Gastroesophageal sphincter (tissue), 4 donors: ENCODE data around the gene THYN1. TPM values are rescaled to one million over a fixed set of nuclear protein-coding genes. Genes with fewer than 3 reads are reported as not detected.
A peak's percentile ranks its signal among the peaks of the same experiment; 100 is the strongest.

Experiments used
- ATAC-seq: fragments of 150-250 bp; one replicate; pipeline ENCODE4 v1.9.1; 2016; ENCODE audit warnings: mild to moderate bottlenecking, moderate library complexity
- H3K27ac ChIP-seq, 4 donors: fragments of 200-600 bp; sonication (generic) in 3 of 4; 1 replicate in 3 of 4; 2 replicates in 1 of 4; pipeline ENCODE4 v1.5.1; 2016 to 2019
- H3K27me3 ChIP-seq: fragments of 200-600 bp; sonication (generic); one replicate; pipeline ENCODE4 v1.5.1; 2019
- H3K36me3 ChIP-seq, 2 donors: fragments of 200-600 bp; sonication (generic); one replicate each; pipeline ENCODE4 v1.5.1; 2019; ENCODE audit warnings: control low read depth in 1 of 2
- H3K4me1 ChIP-seq, 3 donors: fragments of 200-600 bp; sonication (generic); 1 replicate in 2 of 3; 2 replicates in 1 of 3; pipeline ENCODE4 v1.5.1; 2016 to 2019; ENCODE audit warnings: control low read depth in 2 of 3
- H3K4me3 ChIP-seq, 2 donors: fragments of 200-600 bp; sonication (generic); one replicate each; pipeline ENCODE4 v1.5.1; 2019; ENCODE audit warnings: mild to moderate bottlenecking in 1 of 2, moderate library complexity in 1 of 2
- H3K9me3 ChIP-seq, 3 donors: fragments of 200-600 bp; sonication (generic); one replicate each; pipeline ENCODE4 v1.5.1; 2017 to 2019; ENCODE audit warnings: control low read depth in 2 of 3
- EP300 ChIP-seq: sonication (generic); formaldehyde crosslinking; IDR thresholded peaks from one replicate; pipeline ENCODE4 v1.6.1; 2017; ENCODE audit warnings: antibody characterized with exemption, mild to moderate bottlenecking
- POLR2A ChIP-seq, 2 donors: fragments of 450-650 bp; IDR thresholded peaks; one replicate each; pipeline ENCODE4 v1.6.1; 2017; ENCODE audit warnings: antibody characterized with exemption in 2 of 2, mild to moderate bottlenecking in 2 of 2, moderate library complexity in 1 of 2
- POLR2AphosphoS5 ChIP-seq: sonication (generic); formaldehyde crosslinking; IDR thresholded peaks from one replicate; pipeline ENCODE4 v1.6.1; 2017; ENCODE audit warnings: antibody characterized with exemption
- WGBS, 2 donors: methylation state at CpG; one replicate each; pipeline ENCODE4 v1.1.5; 2018; ENCODE audit warnings: low coverage in 1 of 2; 5-methylcytosine and 5-hydroxymethylcytosine counted together
- total RNA-seq, 4 donors: library from RNA; depleted of rRNA; stranded (reverse); fragments of >200 nt; gene quantifications; one replicate each; pipeline ENCODE4 v1.1.0, GENCODE V29; 2016
- TF ChIP-seq, protein P1 (sequence below), 4 experiments: fragments of 200-600 bp in 2 of 4; fragments of 450-650 bp in 2 of 4; sonication (generic) in 1 of 4; IDR thresholded peaks; one replicate each; pipeline ENCODE4 v1.5.1; 2017 to 2019; ENCODE audit warnings: antibody characterized with exemption in 4 of 4, mild to moderate bottlenecking in 2 of 4, moderate library complexity in 2 of 4

Gene THYN1
- total RNA-seq, 4 donors from 2014 or later = 54.0 to 74.4 (median 55.4) TPM

DNA sequence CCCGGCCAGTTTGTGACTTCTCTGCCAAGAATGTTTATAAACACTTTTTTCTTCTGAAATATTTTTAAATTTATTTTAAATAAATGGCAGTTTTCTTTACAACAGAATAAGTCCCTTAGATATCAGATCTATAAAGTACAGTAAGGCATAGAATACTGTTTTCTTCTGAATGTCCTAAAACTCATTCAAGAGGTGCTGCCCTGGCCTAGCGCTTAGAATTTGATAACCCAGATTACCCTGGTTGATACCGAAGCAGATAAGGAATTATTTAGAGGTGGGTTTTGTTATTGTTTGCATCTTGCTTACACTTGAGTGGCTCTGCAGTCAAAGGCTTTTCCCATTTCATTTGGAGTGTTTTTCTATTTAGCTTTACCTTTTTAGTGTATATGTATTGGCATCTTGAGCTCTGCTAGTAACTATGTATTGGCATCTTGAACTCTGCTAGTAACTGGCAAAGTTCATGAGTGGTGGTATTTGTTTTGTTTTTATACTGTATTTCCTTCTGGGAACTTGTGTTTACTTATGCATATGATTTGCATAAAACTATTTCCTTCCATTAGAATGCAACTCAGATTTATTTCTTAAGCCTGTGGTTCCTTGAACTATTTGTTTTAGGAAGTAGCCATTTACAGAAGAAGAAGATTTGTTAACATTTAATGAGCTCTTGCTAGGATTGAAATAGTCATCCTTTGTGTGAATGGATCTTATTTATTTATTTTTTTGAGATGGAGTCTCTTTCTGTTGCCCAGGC lies 1.5 kb upstream of the THYN1 start:
- ATAC-seq = no peak
- no peak overlapping the region for H3K27ac ChIP-seq
- TF ChIP-seq POLR2A (IDR thresholded peaks at IDR 0.05) = no peak
- TF ChIP-seq POLR2AphosphoS5 = no peak
- H3K36me3 ChIP-seq = peaks cover 0 to 50% of the 10 kb centered on the region in 2 donors
- H3K9me3 ChIP-seq = no peaks in the 10 kb centered on the region
- 65 to 70% methylated on average over 3 of the region's 3 CpGs for WGBS, 2 donors
- peaks cover 9 to 38% (median 12%) of the 10 kb centered on the region in 3 donors for H3K4me1 ChIP-seq
- H3K27me3 ChIP-seq = no peaks in the 10 kb centered on the region
- peak overlapping the region; percentile 66 to 87 for H3K4me3 ChIP-seq

DNA sequence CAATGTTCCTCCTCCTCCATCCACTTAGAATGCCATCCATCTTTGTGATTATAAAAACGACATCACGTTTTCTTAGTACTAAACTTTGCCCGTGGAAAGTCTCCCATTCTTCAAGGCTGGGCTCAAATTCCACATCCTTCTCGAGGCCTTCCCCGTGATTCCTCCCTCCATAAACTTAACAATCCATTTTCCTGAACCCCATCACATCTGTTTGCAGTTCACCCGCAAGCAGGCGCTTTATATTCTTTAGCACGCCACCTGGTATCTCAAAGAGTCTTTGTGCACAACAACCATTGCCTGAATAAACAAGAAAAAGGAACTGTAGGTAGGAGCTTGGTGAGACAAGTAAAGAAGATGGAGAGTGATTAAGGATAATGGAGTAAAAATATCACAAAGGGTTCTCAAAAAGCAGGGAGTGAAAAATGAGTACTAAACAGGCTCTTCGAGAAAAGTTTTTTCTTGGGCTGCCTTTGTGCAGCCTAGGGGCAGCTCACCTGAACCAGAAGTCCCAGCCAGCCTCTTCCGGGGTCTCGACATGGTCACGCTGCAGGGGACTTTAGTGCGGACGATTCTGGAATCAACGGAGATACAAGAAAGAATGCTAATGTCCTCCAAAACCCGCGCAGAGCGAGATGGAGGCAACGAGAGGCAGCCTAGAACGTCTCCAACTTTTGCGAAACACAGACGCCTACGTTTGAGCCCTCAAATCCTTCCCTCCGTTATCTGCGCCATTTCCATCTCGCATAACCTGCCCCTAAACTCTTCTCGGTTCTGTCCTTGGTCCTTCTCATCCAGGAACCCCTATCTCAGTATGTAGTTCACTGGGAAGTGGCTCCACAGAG lies 585 bp downstream of the THYN1 start:
- Histone ChIP-seq H3K27ac (peak overlapping the region; percentile 18 to 83 (median 76)), H3K4me3 (peak overlapping the region; percentile 66 to 87), H3K27me3 (no peaks in the 10 kb centered on the region), H3K4me1 (peaks cover 9 to 38% (median 12%) of the 10 kb centered on the region in 3 donors), H3K9me3 (no peaks in the 10 kb centered on the region), H3K36me3 (peaks cover 0 to 50% of the 10 kb centered on the region in 2 donors)
- WGBS, 2 donors = 1 to 2% methylated on average over 20 to 26 of the region's 27 CpGs
- ATAC-seq = peak; percentile 48
- TF ChIP-seq POLR2AphosphoS5 (no peak), POLR2A (IDR thresholded peaks at IDR 0.05) (no peak)

DNA sequence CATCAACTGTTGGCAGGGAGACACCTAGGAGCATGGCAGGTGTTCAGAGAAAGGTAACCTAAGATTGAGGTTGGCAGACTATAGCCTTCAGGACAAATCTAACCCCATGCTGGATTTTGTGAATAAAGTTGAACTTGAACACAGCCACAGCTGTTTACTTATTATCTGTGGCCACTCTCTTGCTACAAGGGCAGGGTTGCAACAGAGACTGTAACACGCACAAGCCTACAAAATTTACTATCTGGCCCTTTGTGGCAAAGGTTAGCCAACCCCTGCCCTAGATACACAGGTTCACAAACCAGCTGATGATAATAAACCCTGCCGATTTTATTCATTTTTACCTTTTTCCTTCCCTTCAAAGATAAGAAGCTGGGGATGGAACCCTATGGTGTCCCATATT lies 2.5 kb downstream of the THYN1 start:
- no peak overlapping the region for H3K27ac ChIP-seq
- no peak for TF ChIP-seq POLR2A (IDR thresholded peaks at IDR 0.05)
- TF ChIP-seq, protein P1, sequence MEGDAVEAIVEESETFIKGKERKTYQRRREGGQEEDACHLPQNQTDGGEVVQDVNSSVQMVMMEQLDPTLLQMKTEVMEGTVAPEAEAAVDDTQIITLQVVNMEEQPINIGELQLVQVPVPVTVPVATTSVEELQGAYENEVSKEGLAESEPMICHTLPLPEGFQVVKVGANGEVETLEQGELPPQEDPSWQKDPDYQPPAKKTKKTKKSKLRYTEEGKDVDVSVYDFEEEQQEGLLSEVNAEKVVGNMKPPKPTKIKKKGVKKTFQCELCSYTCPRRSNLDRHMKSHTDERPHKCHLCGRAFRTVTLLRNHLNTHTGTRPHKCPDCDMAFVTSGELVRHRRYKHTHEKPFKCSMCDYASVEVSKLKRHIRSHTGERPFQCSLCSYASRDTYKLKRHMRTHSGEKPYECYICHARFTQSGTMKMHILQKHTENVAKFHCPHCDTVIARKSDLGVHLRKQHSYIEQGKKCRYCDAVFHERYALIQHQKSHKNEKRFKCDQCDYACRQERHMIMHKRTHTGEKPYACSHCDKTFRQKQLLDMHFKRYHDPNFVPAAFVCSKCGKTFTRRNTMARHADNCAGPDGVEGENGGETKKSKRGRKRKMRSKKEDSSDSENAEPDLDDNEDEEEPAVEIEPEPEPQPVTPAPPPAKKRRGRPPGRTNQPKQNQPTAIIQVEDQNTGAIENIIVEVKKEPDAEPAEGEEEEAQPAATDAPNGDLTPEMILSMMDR (IDR thresholded peaks at IDR 0.05) = no peak
- TF ChIP-seq POLR2AphosphoS5 = no peak
- TF ChIP-seq EP300 = no peak
- no peaks in the 10 kb centered on the region for H3K9me3 ChIP-seq
- ATAC-seq = no peak
- no peak overlapping the region for H3K4me3 ChIP-seq
- WGBS, 2 donors = 88% methylated on average over 1 to 2 of the region's 2 CpGs
- no peaks in the 10 kb centered on the region for H3K27me3 ChIP-seq
- peaks cover 0 to 56% of the 10 kb centered on the region in 2 donors for H3K36me3 ChIP-seq
- H3K4me1 ChIP-seq = peaks cover 9 to 37% (median 12%) of the 10 kb centered on the region in 3 donors

DNA sequence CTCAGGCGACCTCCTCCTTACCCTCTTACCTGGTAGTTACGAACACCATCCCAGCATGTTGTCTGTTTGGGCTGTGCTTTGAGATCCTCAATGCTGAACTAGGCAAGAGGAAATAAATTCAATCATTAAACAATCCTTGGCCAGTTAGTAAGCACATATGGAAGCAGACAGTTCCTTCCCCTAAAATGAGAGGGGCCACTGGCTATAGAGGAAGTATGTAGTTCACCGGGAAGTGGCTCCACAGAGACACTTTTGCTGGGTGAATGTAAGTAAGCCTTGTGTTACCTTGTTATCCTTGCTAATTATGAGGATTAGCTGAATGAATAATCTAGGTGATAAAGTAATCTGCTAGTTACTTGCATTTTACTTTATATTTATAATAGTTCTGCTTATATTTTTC lies 2.9 kb downstream of the THYN1 start:
- TF ChIP-seq POLR2A (IDR thresholded peaks at IDR 0.05) (no peak), POLR2AphosphoS5 (no peak), EP300 (no peak)
- TF ChIP-seq, protein P1 (IDR thresholded peaks at IDR 0.05) = no peak
- Histone ChIP-seq H3K4me3 (no peak overlapping the region), H3K4me1 (peaks cover 9 to 33% (median 12%) of the 10 kb centered on the region in 3 donors), H3K36me3 (peaks cover 0 to 60% of the 10 kb centered on the region in 2 donors), H3K27ac (no peak overlapping the region), H3K27me3 (no peaks in the 10 kb centered on the region), H3K9me3 (no peaks in the 10 kb centered on the region)
- WGBS, 2 donors = 77 to 83% methylated on average over 3 of the region's 3 CpGs
- ATAC-seq = no peak

DNA sequence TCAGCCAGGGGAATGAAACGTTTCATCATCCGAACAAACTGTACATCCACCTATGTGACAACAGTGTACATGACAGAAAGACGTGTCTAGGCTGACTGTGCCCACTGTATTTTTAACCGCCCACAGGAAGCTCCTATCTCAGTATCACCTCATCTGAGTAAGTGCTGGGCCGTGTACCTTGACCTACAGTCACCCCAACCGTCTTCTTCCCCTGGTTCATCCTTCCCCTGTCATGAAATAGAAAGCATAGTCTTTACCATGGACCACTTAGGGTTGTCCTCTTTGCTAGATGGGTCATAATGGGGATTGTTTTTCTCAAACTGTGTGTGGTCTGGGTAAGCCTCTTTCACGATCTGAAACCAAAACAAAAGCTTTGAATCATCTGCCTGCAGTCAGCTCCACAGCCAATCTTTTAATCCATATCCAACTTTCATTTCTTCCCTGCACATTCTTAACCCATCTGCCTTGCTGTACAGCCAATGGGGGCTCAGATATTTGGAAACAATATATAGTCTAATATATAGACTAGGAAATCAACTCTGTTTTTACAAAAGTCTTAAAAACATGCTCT lies 4.2 kb downstream of the THYN1 start:
- 45 to 55% methylated on average over 3 to 7 of the region's 7 CpGs for WGBS, 2 donors
- Histone ChIP-seq H3K27me3 (no peaks in the 10 kb centered on the region), H3K4me1 (peaks cover 5 to 20% (median 9%) of the 10 kb centered on the region in 3 donors), H3K36me3 (peaks cover 0 to 72% of the 10 kb centered on the region in 2 donors), H3K9me3 (no peaks in the 10 kb centered on the region), H3K4me3 (no peak overlapping the region), H3K27ac (no peak overlapping the region)
- ATAC-seq = no peak
- TF ChIP-seq EP300 = no peak
- no peak for TF ChIP-seq POLR2A (IDR thresholded peaks at IDR 0.05)
- TF ChIP-seq, protein P1 (IDR thresholded peaks at IDR 0.05) = no peak
- no peak for TF ChIP-seq POLR2AphosphoS5
